BLaER1 treated with 17β-estradiol and CSF1 and Interleukin-3, amounts not matched to agents 10 nM and 100 nM (cell line): Measurements from ENCODE around the gene PRKCH.

Experiments
- H3K27ac ChIP-seq, 11 experiments: shearing (Covaris generic); formaldehyde crosslinking; 2 replicates each; pipeline ENCODE4 v1.8.1; 2022
- H3K27me3 ChIP-seq, 11 experiments: shearing (Covaris generic); formaldehyde crosslinking; 2 replicates each; pipeline ENCODE4 v1.8.1; 2022
- H3K36me3 ChIP-seq, 11 experiments: shearing (Covaris generic); formaldehyde crosslinking; 2 replicates each; pipeline ENCODE4 v1.8.1; 2022
- H3K4me1 ChIP-seq, 10 experiments: shearing (Covaris generic); formaldehyde crosslinking; 2 replicates each; pipeline ENCODE4 v1.8.1; 2022
- H3K4me2 ChIP-seq, 11 experiments: shearing (Covaris generic); formaldehyde crosslinking; 2 replicates each; pipeline ENCODE4 v1.8.1; 2022
- H3K4me3 ChIP-seq, 10 experiments: shearing (Covaris generic); formaldehyde crosslinking; 2 replicates each; pipeline ENCODE4 v1.8.1; 2022
- H3K9ac ChIP-seq, 11 experiments: shearing (Covaris generic); formaldehyde crosslinking; 2 replicates each; pipeline ENCODE4 v1.8.1; 2022
- H3K9me3 ChIP-seq, 11 experiments: shearing (Covaris generic); formaldehyde crosslinking; replicated peaks in 1 of 11; 2 replicates each; pipeline ENCODE4 v1.8.1; 2022
- H4K20me1 ChIP-seq, 11 experiments: shearing (Covaris generic); formaldehyde crosslinking; 2 replicates each; pipeline ENCODE4 v1.8.1; 2022
- Cebpa-rat ChIP-seq, 11 experiments: shearing (Covaris generic); IDR thresholded peaks; 2 replicates each; pipeline ENCODE4 v1.8.1; 2022

The PRKCH gene

DNA sequence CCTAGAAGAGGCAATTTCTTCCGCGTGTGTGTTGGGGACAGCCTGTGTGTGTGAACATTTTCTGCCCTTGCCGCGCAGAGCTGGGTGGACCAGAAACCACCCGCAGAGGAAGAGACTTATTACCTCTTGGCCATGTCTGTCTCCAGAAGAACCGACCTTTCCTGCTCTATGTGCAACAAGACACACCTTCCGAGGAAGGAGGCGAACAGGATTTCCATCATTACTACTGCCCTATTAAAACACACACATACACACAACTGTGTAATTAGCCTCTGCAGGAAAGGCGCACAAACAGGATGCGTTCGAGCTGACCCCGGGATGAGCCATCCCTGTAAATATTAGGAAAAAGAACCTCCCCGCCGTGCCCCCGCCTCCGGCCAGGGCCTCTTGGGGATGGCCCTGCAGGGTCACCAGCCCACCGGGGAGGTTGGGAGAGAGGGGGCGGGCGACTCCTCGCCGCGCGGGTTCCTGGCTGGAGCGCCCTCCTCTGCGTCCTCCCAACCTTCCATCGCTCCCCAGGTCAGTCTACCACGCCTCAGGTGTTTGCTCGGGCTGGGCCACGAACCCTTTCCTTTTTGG is 484 bp upstream of the PRKCH start:
- H3K27me3 ChIP-seq, result peaks cover 0 to 29% (median 12%) of the 10 kb centered on the region in 11 experiments; a peak in 14 of 22 replicates
- H4K20me1 ChIP-seq, result no peaks in the 10 kb centered on the region
- no peak for TF ChIP-seq Cebpa-rat (IDR thresholded peaks at IDR 0.05)
- peak overlapping the region; percentile 87 to 99 (median 96) for H3K4me2 ChIP-seq
- H3K4me1 ChIP-seq, result peaks cover 0 to 34% (median 23%) of the 10 kb centered on the region in 10 experiments; a peak in 17 of 20 replicates
- H3K27ac ChIP-seq, result peak overlapping the region; percentile 49 to 87 (median 80); a peak in 21 of 22 replicates
- peak overlapping the region; percentile 75 to 89 (median 83) for H3K9ac ChIP-seq
- H3K36me3 ChIP-seq, result peaks cover 0 to 9% (median 0%) of the 10 kb centered on the region in 11 experiments; a peak in 3 of 22 replicates
- H3K4me3 ChIP-seq, result peak overlapping the region; percentile 74 to 97 (median 86)
- H3K9me3 ChIP-seq, result peaks cover 8 to 17% (median 9%) of the 10 kb centered on the region in 11 experiments; a peak in 17 of 22 replicates

DNA sequence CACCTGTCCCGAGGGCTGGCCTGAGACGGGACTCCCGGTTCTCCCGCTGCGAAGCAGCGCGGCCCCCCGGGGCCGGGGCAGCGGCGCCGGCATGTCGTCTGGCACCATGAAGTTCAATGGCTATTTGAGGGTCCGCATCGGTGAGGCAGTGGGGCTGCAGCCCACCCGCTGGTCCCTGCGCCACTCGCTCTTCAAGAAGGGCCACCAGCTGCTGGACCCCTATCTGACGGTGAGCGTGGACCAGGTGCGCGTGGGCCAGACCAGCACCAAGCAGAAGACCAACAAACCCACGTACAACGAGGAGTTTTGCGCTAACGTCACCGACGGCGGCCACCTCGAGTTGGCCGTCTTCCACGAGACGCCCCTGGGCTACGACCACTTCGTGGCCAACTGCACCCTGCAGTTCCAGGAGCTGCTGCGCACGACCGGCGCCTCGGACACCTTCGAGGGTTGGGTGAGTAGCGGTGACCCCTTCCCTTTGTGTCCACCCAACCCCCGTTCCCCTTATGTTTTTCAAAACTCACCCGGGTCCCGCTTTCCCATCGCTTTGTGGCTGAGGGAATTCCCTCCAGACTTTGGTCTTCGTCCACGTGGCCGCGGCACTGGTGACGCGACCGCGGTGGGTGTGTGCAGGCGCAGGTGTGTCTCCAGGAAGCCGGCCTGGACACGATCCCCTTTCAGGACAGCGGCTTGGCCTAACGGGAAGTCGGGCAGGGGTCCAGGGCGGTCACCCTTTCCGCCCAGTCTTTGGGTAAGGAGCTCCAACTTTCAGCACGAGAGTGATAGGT is 826 bp downstream of the PRKCH start:
- peak overlapping the region; percentile 49 to 87 (median 80); a peak in 21 of 22 replicates for H3K27ac ChIP-seq

DNA sequence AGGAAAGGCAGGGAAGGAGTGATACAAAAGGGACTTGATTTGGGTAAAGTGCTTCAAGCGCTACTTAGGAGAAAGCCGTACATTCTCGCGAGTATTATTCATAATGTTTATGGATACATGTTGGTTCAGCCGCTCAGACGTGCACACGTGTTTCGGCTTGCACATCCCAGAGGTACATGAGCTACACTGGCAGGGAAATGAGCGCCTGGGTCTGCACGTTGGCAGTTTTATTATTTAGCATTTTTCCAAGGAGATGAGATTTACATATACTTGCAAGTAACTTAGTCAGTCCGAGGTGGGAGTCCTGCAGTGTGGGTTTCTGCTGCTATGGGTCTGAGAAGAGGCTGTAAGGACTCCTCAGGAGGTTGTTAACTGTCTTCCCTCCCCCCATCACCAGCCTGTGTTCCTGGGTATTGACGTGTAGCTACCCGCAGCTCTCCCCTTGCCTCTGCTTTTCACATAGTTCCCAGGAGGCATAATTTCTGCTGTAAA is 1.5 kb downstream of the PRKCH start:
- peaks cover 10 to 20% (median 14%) of the 10 kb centered on the region in 11 experiments; a peak in 17 of 22 replicates for H3K9me3 ChIP-seq
- H4K20me1 ChIP-seq, result no peaks in the 10 kb centered on the region
- H3K36me3 ChIP-seq, result peaks cover 0 to 17% (median 0%) of the 10 kb centered on the region in 11 experiments; a peak in 4 of 22 replicates
- peak overlapping the region; percentile 74 to 97 (median 86) for H3K4me3 ChIP-seq
- peak overlapping the region in 8 of 11 experiments; percentile 74 to 87 (median 84); a peak in 13 of 22 replicates for H3K27ac ChIP-seq
- TF ChIP-seq Cebpa-rat (IDR thresholded peaks at IDR 0.05), result no peak
- peaks cover 0 to 42% (median 29%) of the 10 kb centered on the region in 10 experiments; a peak in 17 of 20 replicates for H3K4me1 ChIP-seq
- peak overlapping the region; percentile 87 to 99 (median 96) for H3K4me2 ChIP-seq
- peak overlapping the region; percentile 75 to 89 (median 83); a peak in 21 of 22 replicates for H3K9ac ChIP-seq
- H3K27me3 ChIP-seq, result peaks cover 0 to 29% (median 12%) of the 10 kb centered on the region in 11 experiments; a peak in 14 of 22 replicates

More for the DNA sequence above, 826 bp downstream of the PRKCH start:
- H3K36me3 ChIP-seq, result peaks cover 0 to 12% (median 0%) of the 10 kb centered on the region in 11 experiments; a peak in 3 of 22 replicates
- H3K4me3 ChIP-seq, result peak overlapping the region; percentile 74 to 97 (median 86)
- no peak for TF ChIP-seq Cebpa-rat (IDR thresholded peaks at IDR 0.05)
- H3K4me2 ChIP-seq, result peak overlapping the region; percentile 87 to 99 (median 96)
- H3K9ac ChIP-seq, result peak overlapping the region; percentile 75 to 89 (median 83)
- peaks cover 0 to 29% (median 12%) of the 10 kb centered on the region in 11 experiments; a peak in 14 of 22 replicates for H3K27me3 ChIP-seq
- peaks cover 0 to 39% (median 29%) of the 10 kb centered on the region in 10 experiments; a peak in 17 of 20 replicates for H3K4me1 ChIP-seq
- peaks cover 10 to 20% (median 14%) of the 10 kb centered on the region in 11 experiments; a peak in 17 of 22 replicates for H3K9me3 ChIP-seq
- H4K20me1 ChIP-seq, result no peaks in the 10 kb centered on the region

DNA sequence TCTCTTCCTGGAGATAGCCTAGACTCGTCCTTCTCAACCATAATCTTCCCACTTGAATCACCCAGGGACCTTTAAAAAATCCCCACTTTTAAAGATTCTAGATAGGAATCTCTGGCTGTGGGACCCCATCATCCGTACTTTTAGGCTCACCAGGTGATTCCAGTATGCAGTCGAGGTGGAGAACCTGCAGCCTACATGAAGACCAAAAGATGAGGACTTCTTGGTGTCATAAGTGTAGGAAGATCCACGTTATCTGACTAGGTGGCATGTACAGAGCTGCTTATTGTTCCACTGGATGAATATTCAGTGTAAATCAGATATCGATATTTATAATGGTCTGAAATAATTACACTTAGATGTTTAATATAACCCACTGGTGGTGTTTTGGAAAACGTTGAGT is 2.6 kb downstream of the PRKCH start:
- Histone ChIP-seq H3K27me3 (peaks cover 0 to 29% (median 12%) of the 10 kb centered on the region in 11 experiments; a peak in 14 of 22 replicates), H3K4me2 (peak overlapping the region in 6 of 11 experiments; percentile 89 to 98 (median 96); a peak in 10 of 22 replicates), H3K9me3 (peaks cover 10 to 20% (median 14%) of the 10 kb centered on the region in 11 experiments; a peak in 17 of 22 replicates), H3K4me3 (peak overlapping the region in 3 of 10 experiments; percentile 34 to 97 (median 90); a peak in 3 of 20 replicates), H3K27ac (no peak overlapping the region), H3K9ac (no peak overlapping the region), H4K20me1 (peaks cover 0 to 5% (median 0%) of the 10 kb centered on the region in 11 experiments; a peak in 2 of 22 replicates), H3K4me1 (peaks cover 8 to 50% (median 36%) of the 10 kb centered on the region in 10 experiments), H3K36me3 (peaks cover 0 to 17% (median 0%) of the 10 kb centered on the region in 11 experiments; a peak in 4 of 22 replicates)
- no peak for TF ChIP-seq Cebpa-rat (IDR thresholded peaks at IDR 0.05)

DNA sequence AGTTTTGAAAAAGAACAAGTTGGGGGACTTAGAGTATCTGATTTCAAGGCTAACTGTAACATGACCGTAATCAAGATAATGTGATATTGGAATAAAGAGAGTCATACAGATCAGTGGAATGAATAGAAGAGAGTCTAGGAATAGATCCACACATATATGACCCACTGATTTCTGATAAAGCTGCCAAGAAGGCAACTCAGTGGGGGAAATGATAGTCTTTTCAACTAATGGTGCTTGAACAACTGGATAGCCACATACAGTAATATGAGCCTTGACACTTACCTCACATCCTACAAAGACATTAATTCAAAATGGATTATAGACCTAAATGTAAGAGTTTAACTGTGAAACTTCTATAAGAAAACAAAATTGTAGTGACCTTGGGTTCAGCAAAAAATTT is 3.8 kb downstream of the PRKCH start:
- no peak overlapping the region for H3K4me2 ChIP-seq
- peaks cover 0 to 17% (median 0%) of the 10 kb centered on the region in 11 experiments; a peak in 4 of 22 replicates for H3K36me3 ChIP-seq
- H3K4me3 ChIP-seq, result no peak overlapping the region
- H3K27me3 ChIP-seq, result peaks cover 0 to 29% (median 12%) of the 10 kb centered on the region in 11 experiments; a peak in 14 of 22 replicates
- no peak overlapping the region for H3K27ac ChIP-seq
- H4K20me1 ChIP-seq, result peaks cover 0 to 5% (median 0%) of the 10 kb centered on the region in 11 experiments; a peak in 2 of 22 replicates
- TF ChIP-seq Cebpa-rat (IDR thresholded peaks at IDR 0.05), result no peak
- peaks cover 10 to 20% (median 14%) of the 10 kb centered on the region in 11 experiments; a peak in 17 of 22 replicates for H3K9me3 ChIP-seq
- H3K4me1 ChIP-seq, result peaks cover 20 to 61% (median 47%) of the 10 kb centered on the region in 10 experiments
- H3K9ac ChIP-seq, result no peak overlapping the region

DNA sequence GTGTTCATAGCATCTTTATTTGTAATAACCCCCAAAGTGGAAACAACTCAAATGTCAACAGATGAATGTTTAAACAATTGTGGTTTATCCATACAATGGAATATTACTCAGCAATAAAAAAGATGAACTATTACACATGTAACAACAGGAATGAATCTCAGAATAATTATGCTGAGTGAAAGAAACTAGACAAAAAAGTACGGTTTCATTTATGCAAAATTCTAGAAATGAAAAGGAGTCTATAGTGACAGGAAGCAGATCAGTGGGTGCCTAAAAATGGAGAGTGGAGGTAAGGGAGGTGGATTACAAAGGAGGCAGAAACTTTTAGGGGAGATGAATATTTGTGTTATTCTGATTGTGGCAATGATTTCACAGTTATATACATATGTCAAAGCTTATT is 4.8 kb downstream of the PRKCH start:
- peak overlapping the region in 1 of 11 experiments; percentile 47; a peak in 1 of 22 replicates for H3K4me2 ChIP-seq
- peaks cover 0 to 23% (median 12%) of the 10 kb centered on the region in 11 experiments; a peak in 14 of 22 replicates for H3K27me3 ChIP-seq
- no peak for TF ChIP-seq Cebpa-rat (IDR thresholded peaks at IDR 0.05)
- no peak overlapping the region for H3K4me3 ChIP-seq
- peaks cover 0 to 17% (median 0%) of the 10 kb centered on the region in 11 experiments; a peak in 4 of 22 replicates for H3K36me3 ChIP-seq
- H3K4me1 ChIP-seq, result peaks cover 20 to 53% (median 41%) of the 10 kb centered on the region in 10 experiments
- H4K20me1 ChIP-seq, result peaks cover 0 to 10% (median 0%) of the 10 kb centered on the region in 11 experiments; a peak in 2 of 22 replicates
- peaks cover 10 to 20% (median 14%) of the 10 kb centered on the region in 11 experiments; a peak in 17 of 22 replicates for H3K9me3 ChIP-seq
- H3K9ac ChIP-seq, result no peak overlapping the region
- H3K27ac ChIP-seq, result no peak overlapping the region

DNA sequence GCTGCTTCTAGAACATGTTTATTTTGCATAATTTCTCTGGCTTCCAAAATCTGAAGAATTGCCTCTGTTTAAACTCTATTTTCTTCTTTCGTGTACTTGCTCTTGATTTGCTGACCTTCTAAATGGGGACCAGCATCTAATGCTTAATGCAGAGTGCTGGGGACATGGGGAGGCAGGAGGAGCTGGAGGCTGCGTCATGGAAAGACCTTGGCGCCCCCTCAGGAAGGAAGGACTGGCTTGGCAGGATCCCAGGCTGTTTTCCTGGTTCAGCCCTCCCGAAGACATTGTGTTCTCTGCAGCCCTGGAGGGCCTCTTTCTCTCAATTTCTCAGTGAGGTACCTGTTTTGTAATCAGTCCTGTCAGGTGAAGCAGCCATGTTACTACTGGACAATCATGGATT is 5.5 kb downstream of the PRKCH start:
- no peak overlapping the region for H3K27ac ChIP-seq
- H3K4me3 ChIP-seq, result no peak overlapping the region
- H3K4me1 ChIP-seq, result peaks cover 20 to 52% (median 40%) of the 10 kb centered on the region in 10 experiments

More for the DNA sequence above, 5.5 kb downstream of the PRKCH start:
- Histone ChIP-seq H3K36me3 (peaks cover 0 to 17% (median 0%) of the 10 kb centered on the region in 11 experiments; a peak in 4 of 22 replicates), H3K9ac (no peak overlapping the region), H3K4me2 (peak overlapping the region in 8 of 11 experiments; percentile 19 to 71 (median 38); a peak in 13 of 22 replicates), H3K9me3 (peaks cover 10 to 20% (median 14%) of the 10 kb centered on the region in 11 experiments; a peak in 17 of 22 replicates), H4K20me1 (peaks cover 0 to 10% (median 0%) of the 10 kb centered on the region in 11 experiments; a peak in 3 of 22 replicates), H3K27me3 (peaks cover 0 to 16% (median 12%) of the 10 kb centered on the region in 11 experiments; a peak in 14 of 22 replicates)
- no peak for TF ChIP-seq Cebpa-rat (IDR thresholded peaks at IDR 0.05)
